BE2C (cell line): Measurements from ENCODE around the gene MCCC2.

ENCODE experiments used
- DNase-seq: peaks from one replicate; pipeline ENCODE4 v3.0.0-alpha.2; 2020
- H3K27me3 ChIP-seq: fragments of 250-450 bp; sonication (Bioruptor Pico); 2 replicates; pipeline ENCODE4 v1.5.1; 2020; ENCODE audit warnings: mild to moderate bottlenecking
- H3K36me3 ChIP-seq: fragments of 250-450 bp; sonication (Bioruptor Pico); 2 replicates; pipeline ENCODE4 v1.5.1; 2020; ENCODE audit warnings: mild to moderate bottlenecking
- H3K4me1 ChIP-seq: fragments of 250-450 bp; sonication (Bioruptor Pico); 2 replicates; pipeline ENCODE4 v1.5.1; 2020
- H3K4me3 ChIP-seq: 2 replicates; pipeline ENCODE4 v1.5.1; 2011; ENCODE audit warnings: low read depth, low read length
- H3K9me3 ChIP-seq: fragments of 250-450 bp; sonication (Bioruptor Pico); 2 replicates; pipeline ENCODE4 v1.5.1; 2020
- CTCF ChIP-seq: IDR thresholded peaks from 2 replicates; pipeline ENCODE4 v1.5.1; 2012; ENCODE audit warnings: mild to moderate bottlenecking, low read depth, low read length

MCCC2 gene

GRCh38 chr5:71701407-71701806, 114.3 kb downstream of the MCCC2 start:
- Histone ChIP-seq H3K36me3 (no peaks in the 10 kb centered on the region), H3K9me3 (no peaks in the 10 kb centered on the region), H3K4me1 (peaks cover 5% of the 10 kb centered on the region; the same call in 1 of the 2 replicates), H3K27me3 (no peaks in the 10 kb centered on the region), H3K4me3 (no peak overlapping the region)
- no peak for DNase-seq
- TF ChIP-seq CTCF, result no peak

- no peak for DNase-seq
- Histone ChIP-seq H3K4me1 (peaks cover 5% of the 10 kb centered on the region; the same call in 1 of the 2 replicates), H3K27me3 (no peaks in the 10 kb centered on the region), H3K9me3 (no peaks in the 10 kb centered on the region), H3K4me3 (no peak overlapping the region), H3K36me3 (no peaks in the 10 kb centered on the region)
- TF ChIP-seq CTCF, result no peak
Observed at GRCh38 chr5:71703941-71704340, 116.8 kb downstream of the MCCC2 start.

- no peaks in the 10 kb centered on the region for H3K27me3 ChIP-seq
- no peak for DNase-seq
- H3K4me1 ChIP-seq, result peaks cover 8% of the 10 kb centered on the region; the same call in 1 of the 2 replicates
- H3K4me3 ChIP-seq, result no peak overlapping the region
- H3K9me3 ChIP-seq, result no peaks in the 10 kb centered on the region
- TF ChIP-seq CTCF, result no peak
- no peaks in the 10 kb centered on the region for H3K36me3 ChIP-seq
Observed at GRCh38 chr5:71705421-71705820, 118.3 kb downstream of the MCCC2 start.

GRCh38 chr5:71706906-71707305, 119.8 kb downstream of the MCCC2 start:
- Histone ChIP-seq H3K27me3 (no peaks in the 10 kb centered on the region), H3K4me3 (no peak overlapping the region), H3K9me3 (no peaks in the 10 kb centered on the region), H3K4me1 (peaks cover 8% of the 10 kb centered on the region; the same call in 1 of the 2 replicates), H3K36me3 (no peaks in the 10 kb centered on the region)
- TF ChIP-seq CTCF, result no peak
- DNase-seq, result no peak
